ENCODE measurements around the gene NR1H4. TPM values are rescaled to one million over a fixed set of nuclear protein-coding genes. Genes with fewer than 3 reads are reported as not detected.

Gene NR1H4
- total and polyA plus RNA-seq, 2 donors from 2014 or later: 42.2 to 62.6 TPM

GRCh38 chr12:100484891-100485471, 11.3 kb downstream of the NR1H4 start:
- DNase-seq: no peak
- TF ChIP-seq CTCF (IDR thresholded peaks at IDR 0.05; ENCODE audit: borderline replicate concordance, extremely low read depth, insufficient read depth): no peak
- Histone ChIP-seq H3K36me3 (ENCODE audit: control insufficient read depth in 2 of 3, insufficient read depth in 3 of 3, low read length in 3 of 3) (no peaks in the 10 kb centered on the region), H3K9ac (ENCODE audit: low read length in 3 of 3) (no peak overlapping the region), H3K27ac (ENCODE audit: low read depth in 2 of 2, low read length in 2 of 2) (no peak overlapping the region), H3K27me3 (ENCODE audit: control insufficient read depth, insufficient read depth, low read length) (no peaks in the 10 kb centered on the region), H3K9me3 (ENCODE audit: control insufficient read depth in 2 of 3, insufficient read depth in 1 of 3, low read length in 3 of 3) (no peaks in the 10 kb centered on the region), H3K4me3 (ENCODE audit: low read length in 3 of 3) (no peak overlapping the region), H3K4me1 (ENCODE audit: control insufficient read depth in 2 of 3, insufficient read depth in 2 of 3, low read depth in 1 of 3, low read length in 3 of 3) (no peaks in the 10 kb centered on the region)
- intact Hi-C loops (cut with DNase I): no loop called here
- no peak for FAIRE-seq

DNA sequence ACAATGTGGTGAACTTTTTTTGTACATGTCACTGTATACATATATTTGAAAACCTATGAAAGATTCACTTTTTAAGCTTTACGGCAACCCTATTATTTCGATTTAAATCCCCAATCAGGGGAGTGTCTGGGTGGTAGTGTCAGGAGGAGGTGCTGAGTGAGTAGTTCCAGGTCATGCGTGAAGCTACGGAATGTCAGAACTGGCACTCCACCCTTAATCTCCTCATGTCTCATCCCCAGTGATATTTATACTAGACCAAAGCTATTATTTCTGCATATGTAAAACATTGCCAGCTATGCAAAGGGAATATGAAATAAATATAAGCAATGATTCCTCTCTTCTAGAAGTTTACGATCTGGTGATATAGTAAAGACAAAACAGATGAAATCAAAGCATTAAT, 12.3 kb downstream of the NR1H4 start:
- Histone ChIP-seq H3K27me3 (ENCODE audit: control insufficient read depth, insufficient read depth, low read length) (no peaks in the 10 kb centered on the region), H3K9me3 (ENCODE audit: control insufficient read depth in 2 of 3, insufficient read depth in 1 of 3, low read length in 3 of 3) (no peaks in the 10 kb centered on the region), H3K4me1 (ENCODE audit: control insufficient read depth in 2 of 3, insufficient read depth in 2 of 3, low read depth in 1 of 3, low read length in 3 of 3) (no peaks in the 10 kb centered on the region), H3K4me3 (ENCODE audit: low read length in 3 of 3) (no peak overlapping the region), H3K27ac (ENCODE audit: low read depth in 2 of 2, low read length in 2 of 2) (no peak overlapping the region), H3K9ac (ENCODE audit: low read length in 3 of 3) (no peak overlapping the region), H3K36me3 (ENCODE audit: control insufficient read depth in 2 of 3, insufficient read depth in 3 of 3, low read length in 3 of 3) (no peaks in the 10 kb centered on the region)
- intact Hi-C loops (cut with DNase I): no loop called here
- TF ChIP-seq CTCF (IDR thresholded peaks at IDR 0.05; ENCODE audit: borderline replicate concordance, extremely low read depth, insufficient read depth): no peak
- DNase-seq (no peak), FAIRE-seq (no peak)

GRCh38 chr12:100489251-100489820, 15.7 kb downstream of the NR1H4 start:
- FAIRE-seq (no peak), DNase-seq (no peak)
- TF ChIP-seq CTCF (IDR thresholded peaks at IDR 0.05; ENCODE audit: borderline replicate concordance, extremely low read depth, insufficient read depth): no peak
- no peaks in the 10 kb centered on the region for H3K27me3 ChIP-seq (ENCODE audit: control insufficient read depth, insufficient read depth, low read length)
- no peak overlapping the region for H3K27ac ChIP-seq (ENCODE audit: low read depth in 2 of 2, low read length in 2 of 2)
- peaks cover 0 to 2% (median 0%) of the 10 kb centered on the region in 3 donors for H3K4me1 ChIP-seq (ENCODE audit: control insufficient read depth in 2 of 3, insufficient read depth in 2 of 3, low read depth in 1 of 3, low read length in 3 of 3)
- intact Hi-C loops (cut with DNase I): no loop called here
- H3K36me3 ChIP-seq (ENCODE audit: control insufficient read depth in 2 of 3, insufficient read depth in 3 of 3, low read length in 3 of 3): no peaks in the 10 kb centered on the region
- no peaks in the 10 kb centered on the region for H3K9me3 ChIP-seq (ENCODE audit: control insufficient read depth in 2 of 3, insufficient read depth in 1 of 3, low read length in 3 of 3)
- no peak overlapping the region for H3K9ac ChIP-seq (ENCODE audit: low read length in 3 of 3)
- H3K4me3 ChIP-seq (ENCODE audit: low read length in 3 of 3): no peak overlapping the region
